Astrocyte (in vitro differentiated cells and primary cell): ENCODE results near the gene CACNA1H. TPM values are rescaled to one million over a fixed set of nuclear protein-coding genes. Genes with fewer than 3 reads are reported as not detected.
A peak's percentile ranks its signal among the peaks of the same experiment; 100 is the strongest.

Experiments used
- DNase-seq: peaks from one replicate; pipeline ENCODE4 v3.0.0-alpha.2; 2010; ENCODE audit warnings: low read depth
- FAIRE-seq: peaks from 2 replicates; lab custom pipeline; 2011; peaks lifted over from hg19 to GRCh38; lab: Jason Lieb, UNC
- H2AFZ ChIP-seq: 2 replicates; pipeline ENCODE4 v1.6.0; 2012; ENCODE audit warnings: low read depth, low read length, inconsistent platforms
- H3K27ac ChIP-seq: 2 replicates; pipeline ENCODE4 v1.5.1; 2011; ENCODE audit warnings: low read depth, low read length, inconsistent platforms
- H3K27me3 ChIP-seq: 2 replicates; pipeline ENCODE4 v1.6.0; 2011; ENCODE audit warnings: low read length, inconsistent platforms; ENCODE audit not compliant: insufficient read depth
- H3K36me3 ChIP-seq: 2 replicates; pipeline ENCODE4 v1.5.1; 2011; ENCODE audit warnings: low read length, inconsistent platforms; ENCODE audit not compliant: insufficient read depth
- H3K4me1 ChIP-seq: 2 replicates; pipeline ENCODE4 v1.5.1; 2011; ENCODE audit warnings: low read length, inconsistent platforms; ENCODE audit not compliant: insufficient read depth
- H3K4me2 ChIP-seq: 2 replicates; pipeline ENCODE4 v1.6.0; 2012; ENCODE audit warnings: low read length, inconsistent platforms
- H3K4me3 ChIP-seq: 2 replicates; pipeline ENCODE4 v1.5.1; 2011; ENCODE audit warnings: low read depth, mild to moderate bottlenecking, low read length, inconsistent platforms; ENCODE audit not compliant: insufficient read depth
- H3K79me2 ChIP-seq: 2 replicates; pipeline ENCODE4 v1.6.0; 2012; ENCODE audit warnings: mild to moderate bottlenecking, low read length, inconsistent platforms; ENCODE audit not compliant: insufficient read depth
- H3K9ac ChIP-seq: 2 replicates; pipeline ENCODE4 v1.6.0; 2012; ENCODE audit warnings: mild to moderate bottlenecking, low read length, inconsistent platforms
- H3K9me3 ChIP-seq: 2 replicates; pipeline ENCODE4 v1.5.1; 2012; ENCODE audit warnings: low read depth, mild to moderate bottlenecking, low read length, inconsistent platforms; ENCODE audit not compliant: insufficient read depth
- H4K20me1 ChIP-seq: 2 replicates; pipeline ENCODE4 v1.6.0; 2012; ENCODE audit warnings: low read length, inconsistent platforms; ENCODE audit not compliant: insufficient read depth
- H3K27ac Mint-ChIP-seq: one replicate; pipeline ENCODE4 v1.8.0; 2021; ENCODE audit warnings: mild to moderate bottlenecking, mixed read lengths; ENCODE audit not compliant: unreplicated experiment
- H3K27me3 Mint-ChIP-seq: one replicate; pipeline ENCODE4 v1.8.0; 2021; ENCODE audit warnings: low read depth, mixed read lengths; ENCODE audit not compliant: unreplicated experiment
- H3K36me3 Mint-ChIP-seq: one replicate; pipeline ENCODE4 v1.8.0; 2021; ENCODE audit warnings: low read depth, mixed read lengths; ENCODE audit not compliant: unreplicated experiment
- H3K4me1 Mint-ChIP-seq: one replicate; pipeline ENCODE4 v1.8.0; 2021; ENCODE audit warnings: low read depth, mixed read lengths; ENCODE audit not compliant: unreplicated experiment
- H3K4me3 Mint-ChIP-seq: one replicate; pipeline ENCODE4 v1.8.0; 2021; ENCODE audit warnings: mild to moderate bottlenecking, moderate library complexity, mixed read lengths; ENCODE audit not compliant: unreplicated experiment
- H3K9me3 Mint-ChIP-seq: one replicate; pipeline ENCODE4 v1.8.0; 2021; ENCODE audit warnings: mild to moderate bottlenecking, mixed read lengths; ENCODE audit not compliant: unreplicated experiment
- CTCF ChIP-seq: IDR thresholded peaks from 2 replicates; pipeline ENCODE4 v1.5.1; 2011; ENCODE audit warnings: low read depth, mild to moderate bottlenecking, inconsistent platforms, low read length, moderate library complexity; ENCODE audit not compliant: insufficient read depth
- EZH2 ChIP-seq: IDR thresholded peaks from 2 replicates; pipeline ENCODE4 v1.6.1; 2012; ENCODE audit warnings: mild to moderate bottlenecking, low read length, inconsistent platforms; ENCODE audit not compliant: insufficient read depth
- total RNA-seq: library from RNA; stranded (reverse); gene quantifications from 2 replicates; pipeline ENCODE4 v1.2.1, GENCODE V29; 2021

The CACNA1H gene
- total RNA-seq, 1 donor from 2014 or later: 21.7 TPM

DNA sequence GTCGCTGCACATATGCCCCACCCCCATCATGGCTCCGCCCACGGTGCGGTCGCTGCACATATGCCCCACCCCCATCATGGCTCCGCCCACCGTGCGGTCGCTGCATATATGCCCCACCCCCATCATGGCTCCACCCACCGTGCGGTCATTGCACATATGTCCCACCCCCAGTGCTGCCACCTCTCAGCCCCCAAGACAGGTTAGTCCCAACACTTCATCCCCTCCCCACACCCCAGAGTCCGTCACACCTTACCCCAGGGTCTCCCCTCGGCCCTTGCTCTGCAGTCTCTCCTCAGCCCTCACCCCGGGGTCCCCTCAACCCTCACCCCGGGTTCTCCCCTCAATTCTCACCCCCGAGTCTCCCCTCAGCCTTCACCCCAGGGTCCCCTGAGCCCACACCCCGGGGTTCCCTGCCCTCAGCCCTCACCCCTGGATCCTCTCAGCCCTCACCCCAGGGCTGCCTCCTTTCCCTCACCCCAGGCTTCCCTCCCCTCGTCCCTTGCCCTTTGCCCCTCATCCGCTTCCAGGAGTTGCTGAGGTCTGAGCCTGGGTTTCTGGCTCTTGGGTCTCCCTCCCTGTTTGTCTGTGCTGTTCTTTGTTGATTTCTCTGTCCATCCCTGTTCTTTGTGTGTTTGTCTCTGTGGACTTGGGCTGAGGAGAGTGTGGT is 46.6 kb downstream of the CACNA1H start:
- H3K27me3 Mint-ChIP-seq: peaks cover 11% of the 10 kb centered on the region
- peak overlapping the region; percentile 64 for H3K4me3 Mint-ChIP-seq
- Histone ChIP-seq H3K9ac (no peak overlapping the region), H4K20me1 (peaks cover 18% of the 10 kb centered on the region), H3K4me3 (no peak overlapping the region), H3K4me2 (no peak overlapping the region), H3K4me1 (peaks cover 2% of the 10 kb centered on the region), H3K27ac (no peak overlapping the region), H3K79me2 (no peaks in the 10 kb centered on the region), H2AFZ (no peak overlapping the region), H3K9me3 (no peaks in the 10 kb centered on the region), H3K27me3 (no peaks in the 10 kb centered on the region), H3K36me3 (no peaks in the 10 kb centered on the region)
- H3K36me3 Mint-ChIP-seq: peaks cover 6% of the 10 kb centered on the region
- TF ChIP-seq CTCF: no peak
- no peak for TF ChIP-seq EZH2
- DNase-seq (no peak), FAIRE-seq (no peak)
- no peaks in the 10 kb centered on the region for H3K9me3 Mint-ChIP-seq
- no peak overlapping the region for H3K27ac Mint-ChIP-seq
- H3K4me1 Mint-ChIP-seq: no peaks in the 10 kb centered on the region

- no peaks in the 10 kb centered on the region for H3K9me3 Mint-ChIP-seq
- no peak overlapping the region for H3K9ac ChIP-seq
- H3K27me3 ChIP-seq: no peaks in the 10 kb centered on the region
- H4K20me1 ChIP-seq: peaks cover 17% of the 10 kb centered on the region
- FAIRE-seq (no peak), DNase-seq (no peak)
- H3K9me3 ChIP-seq: no peaks in the 10 kb centered on the region
- no peaks in the 10 kb centered on the region for H3K4me1 Mint-ChIP-seq
- no peaks in the 10 kb centered on the region for H3K36me3 ChIP-seq
- H3K79me2 ChIP-seq: no peaks in the 10 kb centered on the region
- H3K27me3 Mint-ChIP-seq: peaks cover 11% of the 10 kb centered on the region
- H3K4me3 Mint-ChIP-seq: peak overlapping the region; percentile 64
- H3K36me3 Mint-ChIP-seq: peaks cover 6% of the 10 kb centered on the region
- H3K4me1 ChIP-seq: no peaks in the 10 kb centered on the region
- no peak overlapping the region for H3K4me2 ChIP-seq
- H2AFZ ChIP-seq: no peak overlapping the region
- H3K27ac ChIP-seq: no peak overlapping the region
- H3K4me3 ChIP-seq: no peak overlapping the region
- TF ChIP-seq EZH2 (no peak), CTCF (no peak)
- no peak overlapping the region for H3K27ac Mint-ChIP-seq
These were observed 47.2 kb downstream of the CACNA1H start for GRCh38 chr16:1200014-1200627.

DNA sequence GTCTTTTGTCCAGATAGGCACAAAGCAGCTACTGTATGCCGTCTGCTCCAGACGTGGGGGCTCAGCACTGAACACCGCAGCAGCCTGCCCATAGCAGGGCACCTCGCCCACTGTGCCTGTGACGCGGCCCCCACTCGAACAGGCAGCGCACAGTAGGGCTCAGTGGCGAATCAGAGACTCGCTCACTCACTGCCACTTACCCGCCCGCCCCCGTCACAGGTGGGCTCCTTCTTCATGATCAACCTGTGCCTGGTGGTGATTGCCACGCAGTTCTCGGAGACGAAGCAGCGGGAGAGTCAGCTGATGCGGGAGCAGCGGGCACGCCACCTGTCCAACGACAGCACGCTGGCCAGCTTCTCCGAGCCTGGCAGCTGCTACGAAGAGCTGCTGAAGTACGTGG is 48.5 kb downstream of the CACNA1H start:
- no peaks in the 10 kb centered on the region for H3K79me2 ChIP-seq
- H3K36me3 ChIP-seq: no peaks in the 10 kb centered on the region
- FAIRE-seq (no peak), DNase-seq (no peak)
- no peak overlapping the region for H3K27ac ChIP-seq
- Mint-ChIP-seq H3K4me3 (no peak overlapping the region), H3K4me1 (no peaks in the 10 kb centered on the region), H3K9me3 (no peaks in the 10 kb centered on the region), H3K27me3 (peaks cover 14% of the 10 kb centered on the region), H3K36me3 (peaks cover 9% of the 10 kb centered on the region), H3K27ac (no peak overlapping the region)
- no peak for TF ChIP-seq EZH2
- H3K4me3 ChIP-seq: no peak overlapping the region
- no peaks in the 10 kb centered on the region for H3K4me1 ChIP-seq
- no peak overlapping the region for H2AFZ ChIP-seq
- H4K20me1 ChIP-seq: peaks cover 15% of the 10 kb centered on the region
- no peak overlapping the region for H3K9ac ChIP-seq
- no peak overlapping the region for H3K4me2 ChIP-seq
- H3K27me3 ChIP-seq: no peaks in the 10 kb centered on the region
- H3K9me3 ChIP-seq: no peaks in the 10 kb centered on the region
